HL-60 (cell line): Measurements from ENCODE around the gene EIF4E1B. TPM values are rescaled to one million over a fixed set of nuclear protein-coding genes. Genes with fewer than 3 reads are reported as not detected.

Experiments
- DNase-seq, 2 experiments: peaks; one replicate each; pipeline ENCODE4 v3.0.0-alpha.2; 2010 to 2020; ENCODE audit warnings: low read depth in 1 of 2, low spot score in 1 of 2
- H3K27ac ChIP-seq: fragments of 250-450 bp; sonication (Bioruptor Pico); replicated peaks from 2 replicates; pipeline ENCODE4 v1.5.1; 2020; ENCODE audit warnings: mild to moderate bottlenecking, moderate library complexity
- H3K27me3 ChIP-seq: fragments of 250-450 bp; sonication (Bioruptor Pico); 2 replicates; pipeline ENCODE4 v1.5.1; 2021; ENCODE audit warnings: mild to moderate bottlenecking, moderate library complexity; ENCODE audit not compliant: insufficient read depth, poor library complexity, severe bottlenecking
- H3K4me3 ChIP-seq: replicated peaks from 2 replicates; pipeline ENCODE4 v1.5.1; 2011; ENCODE audit warnings: mild to moderate bottlenecking, control low read depth, low read length; ENCODE audit not compliant: insufficient read depth
- GABPA ChIP-seq: IDR thresholded peaks from 2 replicates; pipeline ENCODE4 v1.6.1; 2012; ENCODE audit warnings: low read depth
- POLR2AphosphoS5 ChIP-seq: IDR thresholded peaks from 2 replicates; pipeline ENCODE4 v1.6.1; 2012; ENCODE audit warnings: low read depth
- SPI1 ChIP-seq: IDR thresholded peaks from 2 replicates; pipeline ENCODE4 v1.6.1; 2012; ENCODE audit warnings: low read depth, mild to moderate bottlenecking, borderline replicate concordance
- microRNA-seq: library from miRNA; unstranded; fragments of <30 nt; microRNA quantifications from one replicate; pipeline ENCODE4, GENCODE V29; 2018
- TF ChIP-seq, protein P1 (sequence below): IDR thresholded peaks from one replicate; pipeline ENCODE4 v1.5.1; 2011; ENCODE audit warnings: low read length, control low read depth, inconsistent platforms; ENCODE audit not compliant: insufficient read depth
- TF ChIP-seq, protein P2 (sequence below): IDR thresholded peaks from 2 replicates; pipeline ENCODE4 v1.6.1; 2012; ENCODE audit warnings: low read depth; ENCODE audit not compliant: insufficient replicate concordance

The EIF4E1B gene

DNA sequence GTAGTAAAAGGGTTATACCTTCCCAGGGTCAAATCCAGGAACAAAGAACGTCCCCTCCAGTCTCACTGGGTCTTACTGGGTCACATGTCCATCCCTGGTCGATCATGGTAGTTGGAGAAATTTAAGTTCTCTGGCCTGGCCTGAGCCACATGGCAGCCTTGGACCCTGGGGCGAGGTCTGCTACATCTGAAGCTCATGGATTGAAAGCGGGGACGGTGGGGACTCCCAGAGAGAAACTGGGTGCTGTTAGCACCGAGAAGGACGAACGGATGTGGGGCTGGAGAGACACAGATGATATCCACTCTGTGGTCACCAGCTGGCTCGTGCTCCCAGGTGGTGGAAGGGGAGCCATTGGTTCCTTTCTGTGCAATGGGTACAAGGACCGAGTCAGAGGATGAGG is 63.7 kb downstream of the EIF4E1B start:
- H3K27ac ChIP-seq = no peak overlapping the region
- peaks cover 15% of the 10 kb centered on the region for H3K27me3 ChIP-seq
- TF ChIP-seq SPI1 (no peak), GABPA (no peak), POLR2AphosphoS5 (no peak)
- TF ChIP-seq, protein P1, sequence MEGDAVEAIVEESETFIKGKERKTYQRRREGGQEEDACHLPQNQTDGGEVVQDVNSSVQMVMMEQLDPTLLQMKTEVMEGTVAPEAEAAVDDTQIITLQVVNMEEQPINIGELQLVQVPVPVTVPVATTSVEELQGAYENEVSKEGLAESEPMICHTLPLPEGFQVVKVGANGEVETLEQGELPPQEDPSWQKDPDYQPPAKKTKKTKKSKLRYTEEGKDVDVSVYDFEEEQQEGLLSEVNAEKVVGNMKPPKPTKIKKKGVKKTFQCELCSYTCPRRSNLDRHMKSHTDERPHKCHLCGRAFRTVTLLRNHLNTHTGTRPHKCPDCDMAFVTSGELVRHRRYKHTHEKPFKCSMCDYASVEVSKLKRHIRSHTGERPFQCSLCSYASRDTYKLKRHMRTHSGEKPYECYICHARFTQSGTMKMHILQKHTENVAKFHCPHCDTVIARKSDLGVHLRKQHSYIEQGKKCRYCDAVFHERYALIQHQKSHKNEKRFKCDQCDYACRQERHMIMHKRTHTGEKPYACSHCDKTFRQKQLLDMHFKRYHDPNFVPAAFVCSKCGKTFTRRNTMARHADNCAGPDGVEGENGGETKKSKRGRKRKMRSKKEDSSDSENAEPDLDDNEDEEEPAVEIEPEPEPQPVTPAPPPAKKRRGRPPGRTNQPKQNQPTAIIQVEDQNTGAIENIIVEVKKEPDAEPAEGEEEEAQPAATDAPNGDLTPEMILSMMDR = no peak
- TF ChIP-seq, protein P2, sequence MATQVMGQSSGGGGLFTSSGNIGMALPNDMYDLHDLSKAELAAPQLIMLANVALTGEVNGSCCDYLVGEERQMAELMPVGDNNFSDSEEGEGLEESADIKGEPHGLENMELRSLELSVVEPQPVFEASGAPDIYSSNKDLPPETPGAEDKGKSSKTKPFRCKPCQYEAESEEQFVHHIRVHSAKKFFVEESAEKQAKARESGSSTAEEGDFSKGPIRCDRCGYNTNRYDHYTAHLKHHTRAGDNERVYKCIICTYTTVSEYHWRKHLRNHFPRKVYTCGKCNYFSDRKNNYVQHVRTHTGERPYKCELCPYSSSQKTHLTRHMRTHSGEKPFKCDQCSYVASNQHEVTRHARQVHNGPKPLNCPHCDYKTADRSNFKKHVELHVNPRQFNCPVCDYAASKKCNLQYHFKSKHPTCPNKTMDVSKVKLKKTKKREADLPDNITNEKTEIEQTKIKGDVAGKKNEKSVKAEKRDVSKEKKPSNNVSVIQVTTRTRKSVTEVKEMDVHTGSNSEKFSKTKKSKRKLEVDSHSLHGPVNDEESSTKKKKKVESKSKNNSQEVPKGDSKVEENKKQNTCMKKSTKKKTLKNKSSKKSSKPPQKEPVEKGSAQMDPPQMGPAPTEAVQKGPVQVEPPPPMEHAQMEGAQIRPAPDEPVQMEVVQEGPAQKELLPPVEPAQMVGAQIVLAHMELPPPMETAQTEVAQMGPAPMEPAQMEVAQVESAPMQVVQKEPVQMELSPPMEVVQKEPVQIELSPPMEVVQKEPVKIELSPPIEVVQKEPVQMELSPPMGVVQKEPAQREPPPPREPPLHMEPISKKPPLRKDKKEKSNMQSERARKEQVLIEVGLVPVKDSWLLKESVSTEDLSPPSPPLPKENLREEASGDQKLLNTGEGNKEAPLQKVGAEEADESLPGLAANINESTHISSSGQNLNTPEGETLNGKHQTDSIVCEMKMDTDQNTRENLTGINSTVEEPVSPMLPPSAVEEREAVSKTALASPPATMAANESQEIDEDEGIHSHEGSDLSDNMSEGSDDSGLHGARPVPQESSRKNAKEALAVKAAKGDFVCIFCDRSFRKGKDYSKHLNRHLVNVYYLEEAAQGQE = no peak
- H3K4me3 ChIP-seq = no peak overlapping the region
- no peak for DNase-seq

DNA sequence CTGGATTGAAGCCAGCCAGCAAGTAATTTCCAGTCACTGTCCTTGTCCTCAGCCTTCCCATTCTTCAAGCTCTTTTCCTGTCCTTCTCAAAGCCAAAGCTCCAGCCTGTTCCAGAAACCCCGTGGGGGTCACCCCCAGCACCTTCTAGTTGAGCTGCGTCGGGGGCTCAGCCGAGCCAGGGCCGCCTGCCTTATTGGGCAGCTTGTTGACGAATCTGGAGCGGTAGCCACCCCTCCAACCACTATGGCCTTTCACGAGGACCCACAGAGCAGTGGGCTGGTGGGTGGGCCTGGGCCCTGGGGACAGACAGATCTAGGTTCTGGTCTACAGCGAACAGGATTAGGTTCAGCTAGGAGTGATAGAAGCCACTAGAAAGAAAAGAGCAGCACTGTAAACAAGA is 64.2 kb downstream of the EIF4E1B start:
- no peak for TF ChIP-seq SPI1
- no peak for TF ChIP-seq POLR2AphosphoS5
- TF ChIP-seq, protein P1 = no peak
- no peak for TF ChIP-seq GABPA
- TF ChIP-seq, protein P2 = no peak
- no peak for DNase-seq
- H3K27me3 ChIP-seq = peaks cover 17% of the 10 kb centered on the region
- no peak overlapping the region for H3K27ac ChIP-seq
- no peak overlapping the region for H3K4me3 ChIP-seq

DNA sequence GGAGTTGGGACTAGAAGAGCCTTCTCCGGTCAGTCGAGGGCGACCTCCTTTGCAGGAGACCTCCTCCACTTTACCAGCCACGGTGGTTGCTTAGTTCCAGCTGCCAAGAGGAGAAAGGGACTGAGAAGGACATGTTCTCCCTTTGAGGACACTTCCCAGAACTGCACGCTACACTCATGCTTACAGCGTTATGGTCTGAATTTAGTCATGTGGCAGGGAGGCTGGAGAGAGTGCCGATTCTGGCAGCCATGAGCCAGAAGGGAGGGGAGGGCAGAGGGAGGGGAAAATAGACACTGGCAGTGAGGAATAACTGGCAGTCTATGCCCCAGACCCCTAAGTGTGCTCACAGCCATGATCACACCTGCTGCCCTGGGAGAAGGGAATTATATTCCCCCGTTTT is 64.6 kb downstream of the EIF4E1B start:
- no peak for DNase-seq
- Histone ChIP-seq H3K4me3 (no peak overlapping the region), H3K27me3 (peaks cover 17% of the 10 kb centered on the region), H3K27ac (no peak overlapping the region)
- TF ChIP-seq, protein P2 = no peak
- no peak for TF ChIP-seq SPI1
- TF ChIP-seq, protein P1 = no peak
- no peak for TF ChIP-seq POLR2AphosphoS5
- TF ChIP-seq GABPA = no peak

Small RNA genes within 50 kb of the gene (microRNA-seq; reads per million reads assigned to microRNA genes)
- gene MIR4281 = not detected
